B cell (primary cell): ENCODE data around the gene CCDC192. TPM values are rescaled to one million over a fixed set of nuclear protein-coding genes. Genes with fewer than 3 reads are reported as not detected.

Experiments used
- ATAC-seq: fragments of 200-7000 bp; cut with Tn5 transposase; one replicate; pipeline ENCODE4 v1.10.0; 2021; ENCODE audit warnings: low read depth, mild to moderate bottlenecking, moderate number of reproducible peaks, moderate library complexity
- CTCF ChIA-PET: fragments of 350-600 bp; sonication (Branson Sonifier 250); formaldehyde crosslinking; loops from one replicate; lab custom pipeline; 2021; ENCODE audit warnings: antibody characterized with exemption, inconsistent platforms; lab: Charles Lee
- POLR2A ChIA-PET: fragments of 350-600 bp; sonication (Branson Sonifier 250); formaldehyde crosslinking; loops from one replicate; lab custom pipeline; 2021; ENCODE audit warnings: antibody characterized with exemption; lab: Charles Lee
- DNase-seq: peaks from one replicate; pipeline ENCODE4 v3.0.0; 2013
- H2AFZ ChIP-seq: 2 replicates; pipeline ENCODE4 v1.6.1; 2012; ENCODE audit warnings: mild to moderate bottlenecking, low read depth, low read length; ENCODE audit not compliant: insufficient read depth, poor library complexity, severe bottlenecking
- H3K27ac ChIP-seq, 2 donors: 1 replicate in 1 of 2; 2 replicates in 1 of 2; pipeline ENCODE4 v1.5.1; 2012 to 2013; ENCODE audit warnings: low read length in 2 of 2, mild to moderate bottlenecking in 2 of 2, moderate library complexity in 1 of 2
- H3K27me3 ChIP-seq, 4 experiments: fragments of 200-600 bp in 1 of 4; sonication (generic) in 1 of 4; replicated peaks in 1 of 4; 1 replicate in 2 of 4; 2 replicates in 2 of 4; pipeline versions ENCODE4 v1.6.1 to v1.7.0; 2013 to 2016; ENCODE audit warnings: low read length in 3 of 4, mild to moderate bottlenecking in 2 of 4, mixed read lengths in 1 of 4, moderate library complexity in 1 of 4; ENCODE audit not compliant: insufficient read depth in 4 of 4, control insufficient read depth in 3 of 4; ENCODE audit errors: control extremely low read depth in 1 of 4
- H3K36me3 ChIP-seq, 2 experiments: replicated peaks in 1 of 2; 1 replicate in 1 of 2; 2 replicates in 1 of 2; pipeline versions ENCODE4 v1.6.1 to v1.7.1; 2013; ENCODE audit warnings: low read length in 1 of 2; ENCODE audit not compliant: insufficient read depth in 2 of 2, control insufficient read depth in 1 of 2; ENCODE audit errors: control extremely low read depth in 1 of 2, extremely low read depth in 1 of 2
- H3K4me1 ChIP-seq, 2 donors: fragments of 200-600 bp in 1 of 2; sonication (generic) in 1 of 2; 1 replicate in 1 of 2; 2 replicates in 1 of 2; pipeline versions ENCODE4 v1.5.1 to v1.6.1; 2013 to 2017; ENCODE audit warnings: low read length in 2 of 2; ENCODE audit not compliant: control insufficient read depth in 2 of 2, insufficient read depth in 2 of 2
- H3K4me2 ChIP-seq: replicated peaks from 2 replicates; pipeline ENCODE3; 2012; ENCODE audit warnings: mild to moderate bottlenecking, low read depth, low read length; ENCODE audit not compliant: poor library complexity, severe bottlenecking
- H3K4me3 ChIP-seq, 5 experiments: fragments of 200-600 bp in 1 of 5; sonication (generic) in 1 of 5; 1 replicate in 3 of 5; 2 replicates in 2 of 5; pipeline versions ENCODE4 v1.5.1 to v1.7.0; 2011 to 2016; ENCODE audit warnings: low read length in 4 of 5, mild to moderate bottlenecking in 4 of 5, low read depth in 2 of 5, control low read depth in 1 of 5, moderate library complexity in 1 of 5; ENCODE audit not compliant: insufficient read depth in 1 of 5; ENCODE audit errors: control extremely low read depth in 1 of 5, extremely low read depth in 1 of 5
- H3K79me2 ChIP-seq: fragments of 200-600 bp; sonication (generic); one replicate; pipeline ENCODE4 v1.6.0; 2016; ENCODE audit warnings: low read length; ENCODE audit not compliant: control insufficient read depth, insufficient read depth
- H3K9ac ChIP-seq: fragments of 200-600 bp; sonication (generic); 2 replicates; pipeline ENCODE4 v1.6.1; 2017; ENCODE audit warnings: mild to moderate bottlenecking, low read length, moderate library complexity
- H3K9me3 ChIP-seq, 3 donors: one replicate each; pipeline versions ENCODE4 v1.6.1 to v1.7.1; 2013; ENCODE audit warnings: low read length in 2 of 3; ENCODE audit not compliant: control insufficient read depth in 2 of 3, insufficient read depth in 1 of 3; ENCODE audit errors: control extremely low read depth in 1 of 3
- H4K20me1 ChIP-seq: 2 replicates; pipeline ENCODE4 v1.6.0; 2012; ENCODE audit warnings: mild to moderate bottlenecking, low read length; ENCODE audit not compliant: insufficient read depth, control insufficient read depth, poor library complexity, severe bottlenecking
- H3K27ac Mint-ChIP-seq: one replicate; pipeline ENCODE4 v1.8.0; 2021; ENCODE audit warnings: mixed read lengths
- H3K27me3 Mint-ChIP-seq: one replicate; pipeline ENCODE4 v1.8.0; 2021; ENCODE audit warnings: mixed read lengths
- H3K4me1 Mint-ChIP-seq: one replicate; pipeline ENCODE4 v1.8.0; 2021; ENCODE audit warnings: mixed read lengths
- H3K4me3 Mint-ChIP-seq: one replicate; pipeline ENCODE4 v1.8.0; 2021; ENCODE audit warnings: mixed read lengths
- H3K9me3 Mint-ChIP-seq: one replicate; pipeline ENCODE4 v1.8.0; 2022; ENCODE audit warnings: mixed read lengths; ENCODE audit not compliant: insufficient read depth
- EZH2 ChIP-seq: IDR thresholded peaks from 2 replicates; pipeline ENCODE4 v1.6.1; 2012; ENCODE audit warnings: borderline replicate concordance, low read depth, mild to moderate bottlenecking, moderate library complexity, low read length; ENCODE audit not compliant: insufficient read depth, poor library complexity, severe bottlenecking
- WGBS: methylation state at CpG from one replicate; pipeline ENCODE4 v1.1.5; 2013; ENCODE audit warnings: missing lambda C conversion rate; ENCODE audit not compliant: insufficient coverage; 5-methylcytosine and 5-hydroxymethylcytosine counted together
- intact Hi-C: fragments of 100-400 bp; cut with micrococcal nuclease; formaldehyde crosslinking; loops from one replicate; pipeline ENCODE4 v1.10.0; 2022
- polyA plus RNA-seq: library from polyadenylated mRNA; depleted of rRNA; stranded (reverse); fragments of >200 nt; gene quantifications from 2 replicates; pipeline ENCODE4 v1.2.3, GENCODE V29; 2012
- total RNA-seq, 2 donors: library from RNA; stranded (reverse); fragments of 120-200 nt in 1 of 2; gene quantifications; 1 replicate in 1 of 2; 2 replicates in 1 of 2; pipeline versions ENCODE4 v1.2.3 to v1.2.4, GENCODE V29; 2013 to 2022
- TF ChIP-seq, protein P1 (sequence below): fragments of 200-600 bp; IDR thresholded peaks from one replicate; pipeline ENCODE4 v1.8.0; 2022; ENCODE audit warnings: antibody characterized with exemption, mild to moderate bottlenecking

Gene CCDC192
- total and polyA plus RNA-seq, 2 donors (not counting 1 experiment from before 2014, with no cell fraction given): not detected

DNA sequence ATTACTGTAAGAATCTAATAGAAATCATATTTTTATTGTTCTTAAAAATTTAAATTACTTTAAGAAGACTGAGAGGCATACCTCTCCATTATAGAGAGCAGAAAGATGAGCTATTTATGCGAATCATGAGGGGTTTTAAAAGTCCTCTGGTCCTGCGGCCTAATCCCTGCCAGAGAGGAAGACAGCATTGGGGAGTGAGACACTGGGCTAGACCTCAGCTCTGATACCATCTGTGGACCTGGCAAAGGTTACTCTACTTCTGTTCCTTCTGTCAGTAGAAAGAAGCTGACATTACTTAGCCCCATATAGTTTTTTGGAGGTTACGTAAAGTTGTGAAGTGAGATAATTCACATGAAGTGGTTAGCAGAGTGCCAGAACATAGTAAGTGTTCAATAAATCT lies 103.6 kb downstream of the CCDC192 start:
- H3K4me2 ChIP-seq: no peak overlapping the region
- H3K27me3 Mint-ChIP-seq: peaks cover 7% of the 10 kb centered on the region
- no peaks in the 10 kb centered on the region for H3K9me3 ChIP-seq
- no peaks in the 10 kb centered on the region for H3K4me1 Mint-ChIP-seq
- TF ChIP-seq EZH2: no peak
- TF ChIP-seq, protein P1, sequence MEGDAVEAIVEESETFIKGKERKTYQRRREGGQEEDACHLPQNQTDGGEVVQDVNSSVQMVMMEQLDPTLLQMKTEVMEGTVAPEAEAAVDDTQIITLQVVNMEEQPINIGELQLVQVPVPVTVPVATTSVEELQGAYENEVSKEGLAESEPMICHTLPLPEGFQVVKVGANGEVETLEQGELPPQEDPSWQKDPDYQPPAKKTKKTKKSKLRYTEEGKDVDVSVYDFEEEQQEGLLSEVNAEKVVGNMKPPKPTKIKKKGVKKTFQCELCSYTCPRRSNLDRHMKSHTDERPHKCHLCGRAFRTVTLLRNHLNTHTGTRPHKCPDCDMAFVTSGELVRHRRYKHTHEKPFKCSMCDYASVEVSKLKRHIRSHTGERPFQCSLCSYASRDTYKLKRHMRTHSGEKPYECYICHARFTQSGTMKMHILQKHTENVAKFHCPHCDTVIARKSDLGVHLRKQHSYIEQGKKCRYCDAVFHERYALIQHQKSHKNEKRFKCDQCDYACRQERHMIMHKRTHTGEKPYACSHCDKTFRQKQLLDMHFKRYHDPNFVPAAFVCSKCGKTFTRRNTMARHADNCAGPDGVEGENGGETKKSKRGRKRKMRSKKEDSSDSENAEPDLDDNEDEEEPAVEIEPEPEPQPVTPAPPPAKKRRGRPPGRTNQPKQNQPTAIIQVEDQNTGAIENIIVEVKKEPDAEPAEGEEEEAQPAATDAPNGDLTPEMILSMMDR: no peak
- H2AFZ ChIP-seq: no peak overlapping the region
- no peak overlapping the region for H3K27ac Mint-ChIP-seq
- no peak overlapping the region for H3K4me3 Mint-ChIP-seq
- 100% methylated on average over 2 of the region's 3 CpGs for WGBS
- no peaks in the 10 kb centered on the region for H3K4me1 ChIP-seq
- H3K9ac ChIP-seq: no peak overlapping the region
- no peaks in the 10 kb centered on the region for H3K79me2 ChIP-seq
- ATAC-seq (no peak), DNase-seq (no peak)
- ChIA-PET POLR2A (no interaction called here), CTCF (interaction anchor here (0.8 kb wide), 1 partner anchor 9 kb away, joined by 3 read pairs; no protein-coding TSS in a partner anchor)
- H3K36me3 ChIP-seq: no peaks in the 10 kb centered on the region
- H3K4me3 ChIP-seq: no peak overlapping the region
- H3K27ac ChIP-seq: no peak overlapping the region
- intact Hi-C loops: no loop called here
- H4K20me1 ChIP-seq: no peaks in the 10 kb centered on the region
- H3K27me3 ChIP-seq: no peaks in the 10 kb centered on the region
- H3K9me3 Mint-ChIP-seq: no peaks in the 10 kb centered on the region

DNA sequence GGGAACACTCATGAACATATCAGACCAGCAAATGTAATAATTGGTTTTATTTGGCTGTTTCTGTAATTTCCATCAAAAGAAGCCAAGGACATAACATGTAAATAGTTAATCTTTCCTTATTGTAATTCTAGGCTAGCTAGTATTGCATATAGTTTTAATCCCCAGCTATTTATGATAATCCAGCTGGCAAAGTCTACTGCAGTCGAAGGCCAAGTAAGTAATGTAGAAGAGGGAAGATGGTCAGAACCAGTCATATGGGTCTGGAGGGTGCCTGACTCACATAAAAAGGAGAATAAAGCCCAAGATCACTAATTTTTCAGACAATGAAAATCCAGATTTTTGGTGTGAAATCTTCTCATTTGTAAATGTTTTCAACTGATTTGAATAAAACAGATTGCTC lies 106.3 kb downstream of the CCDC192 start:
- Mint-ChIP-seq H3K4me3 (no peak overlapping the region), H3K27me3 (peaks cover 11% of the 10 kb centered on the region), H3K9me3 (no peaks in the 10 kb centered on the region), H3K27ac (no peak overlapping the region), H3K4me1 (no peaks in the 10 kb centered on the region)
- POLR2A ChIA-PET: no interaction called here
- H3K79me2 ChIP-seq: no peaks in the 10 kb centered on the region
- no peak overlapping the region for H3K4me2 ChIP-seq
- H2AFZ ChIP-seq: no peak overlapping the region
- no peaks in the 10 kb centered on the region for H4K20me1 ChIP-seq
- CTCF ChIA-PET: no interaction called here
- H3K27me3 ChIP-seq: no peaks in the 10 kb centered on the region
- no peak overlapping the region for H3K27ac ChIP-seq
- no peaks in the 10 kb centered on the region for H3K4me1 ChIP-seq
- WGBS: no CpG with 5 or more reads among the region's 1 CpG
- no peaks in the 10 kb centered on the region for H3K9me3 ChIP-seq
- ATAC-seq: no peak
- no peak overlapping the region for H3K4me3 ChIP-seq
- H3K36me3 ChIP-seq: no peaks in the 10 kb centered on the region
- H3K9ac ChIP-seq: no peak overlapping the region
- TF ChIP-seq, protein P1: no peak
- TF ChIP-seq EZH2: no peak
- no peak for DNase-seq
- intact Hi-C loops: no loop called here
